Measurements from ENCODE around the gene KRR1.

The KRR1 gene

DNA sequence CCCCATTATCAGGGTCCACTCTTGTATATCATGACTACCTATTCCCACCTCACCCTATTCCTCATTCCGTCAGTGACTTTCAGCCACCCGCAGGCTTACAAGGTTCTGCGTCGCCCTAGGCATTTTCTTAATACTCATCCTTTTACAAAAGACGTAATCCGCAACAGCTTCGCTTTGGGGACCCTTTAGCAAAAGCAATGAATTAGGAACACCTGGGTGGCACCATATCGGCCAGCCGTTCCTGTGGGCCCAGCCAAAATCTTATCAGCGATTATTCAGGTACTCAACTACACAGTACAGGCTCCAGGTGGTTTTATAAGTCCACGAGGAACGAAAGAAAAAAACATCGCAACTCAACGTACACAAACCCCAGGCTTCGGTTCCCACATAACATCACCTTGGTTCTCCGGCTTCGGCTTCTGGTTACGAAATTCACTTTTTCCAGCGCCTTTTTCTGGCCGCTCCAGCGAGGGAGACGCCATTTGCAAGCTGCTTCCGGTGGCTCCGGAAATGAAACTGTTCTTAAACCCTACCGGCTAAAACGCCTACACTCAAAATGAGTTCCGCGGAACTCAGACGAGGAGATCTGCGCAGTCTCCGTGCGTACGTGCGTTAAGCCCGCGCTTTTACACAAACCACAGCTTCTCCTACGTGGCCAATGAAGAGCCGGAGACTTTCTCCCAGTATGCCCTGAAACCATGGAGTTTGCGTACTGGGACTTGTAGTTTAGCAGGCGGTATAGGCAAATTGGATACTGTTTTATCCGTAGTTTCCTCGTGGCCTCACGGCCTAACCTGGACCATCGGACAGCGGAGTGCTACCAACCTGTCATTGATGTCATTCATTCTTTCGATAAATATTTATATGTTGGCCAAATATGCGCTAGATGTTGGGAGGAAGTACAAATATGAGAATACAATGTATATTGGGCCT, at the start of gene KRR1:
KRR1 (minus strand) TSS at position 494 of the 933 bp plus-strand sequence; CDS start at position 482, 12 bp downstream.
- DNase-seq: peak; percentile 99

DNA sequence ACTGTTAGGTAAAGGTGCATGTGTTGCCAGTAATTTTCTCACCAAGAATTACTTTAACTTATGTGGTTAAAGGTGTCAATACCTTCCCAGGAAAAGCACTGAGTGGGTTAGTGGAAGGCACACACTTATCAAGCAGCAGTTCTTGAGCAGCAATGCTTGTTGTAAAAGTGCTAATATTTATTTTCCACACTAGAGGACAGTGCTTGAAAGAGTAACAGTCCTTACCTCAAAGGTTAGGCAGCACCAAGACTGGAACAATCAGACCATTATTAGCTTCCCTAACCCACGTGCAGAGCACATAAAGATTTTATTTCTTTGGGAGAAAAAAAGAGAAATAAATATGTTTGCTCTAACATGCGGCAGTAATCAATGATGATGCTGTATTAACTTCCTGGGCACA, 48.8 kb upstream of the KRR1 start:
- no peak for DNase-seq

DNA sequence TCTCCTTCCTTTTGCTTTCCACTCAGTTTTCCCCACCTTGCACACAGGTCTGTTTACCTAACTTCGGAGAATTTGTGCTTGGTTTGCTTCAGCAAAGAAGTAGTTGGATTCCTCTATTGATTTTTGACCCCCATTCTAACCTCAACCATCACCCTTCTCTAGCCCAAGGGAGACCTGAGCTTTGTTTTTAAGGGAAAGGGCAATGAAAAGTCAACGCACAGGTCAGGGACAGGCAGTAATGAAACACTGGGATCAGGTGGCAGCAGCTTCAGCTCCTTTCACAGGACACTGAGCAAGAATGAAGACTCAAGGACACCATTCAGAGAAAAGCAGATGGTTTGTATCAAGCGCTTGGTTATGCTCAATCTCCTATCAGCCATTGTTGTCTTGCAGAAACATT, 46.9 kb upstream of the KRR1 start:
- no peak for DNase-seq

DNA sequence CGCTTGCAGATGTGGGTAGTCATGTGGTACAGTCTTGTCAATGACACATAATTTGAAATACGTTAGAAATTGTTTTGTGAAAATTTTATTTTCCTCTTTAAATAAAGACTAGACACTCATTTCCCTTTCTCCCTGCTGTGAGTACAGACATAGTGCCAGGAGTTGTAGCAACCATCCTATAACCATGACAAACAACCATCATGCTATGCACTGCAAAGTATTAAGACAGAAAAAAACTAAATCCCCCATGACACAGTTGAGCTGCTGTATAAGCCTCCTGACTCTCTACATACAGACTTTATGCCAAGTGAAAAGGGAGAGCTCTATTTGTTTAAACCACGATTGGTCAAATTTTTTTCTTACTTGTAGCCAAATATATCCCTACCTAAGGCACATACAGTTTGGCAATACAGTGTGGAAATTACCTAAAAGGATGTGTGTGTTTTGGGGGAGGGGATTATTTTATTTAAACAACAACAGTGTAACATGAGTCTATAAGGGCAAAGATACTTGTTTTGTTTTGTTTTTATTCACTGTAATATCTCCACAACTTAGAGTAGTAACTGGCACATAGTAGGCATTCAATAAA, 45.0 kb upstream of the KRR1 start:
- no peak for DNase-seq

DNA sequence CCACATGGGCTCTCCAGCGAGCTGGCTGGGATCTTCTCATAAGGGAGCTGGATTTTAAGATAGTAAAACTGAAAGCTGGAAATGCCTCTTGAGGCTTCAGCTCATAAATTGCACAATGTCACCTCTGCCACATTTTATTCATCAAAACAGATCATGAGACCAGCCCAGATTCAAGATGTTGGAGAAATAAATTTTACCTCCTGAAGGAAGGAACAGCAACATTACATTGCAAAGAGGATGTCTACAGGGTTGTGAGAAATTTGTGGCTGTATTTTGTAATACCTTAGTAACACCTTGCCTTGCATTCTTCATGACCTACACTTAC, 43.1 kb upstream of the KRR1 start:
- DNase-seq: no peak

DNA sequence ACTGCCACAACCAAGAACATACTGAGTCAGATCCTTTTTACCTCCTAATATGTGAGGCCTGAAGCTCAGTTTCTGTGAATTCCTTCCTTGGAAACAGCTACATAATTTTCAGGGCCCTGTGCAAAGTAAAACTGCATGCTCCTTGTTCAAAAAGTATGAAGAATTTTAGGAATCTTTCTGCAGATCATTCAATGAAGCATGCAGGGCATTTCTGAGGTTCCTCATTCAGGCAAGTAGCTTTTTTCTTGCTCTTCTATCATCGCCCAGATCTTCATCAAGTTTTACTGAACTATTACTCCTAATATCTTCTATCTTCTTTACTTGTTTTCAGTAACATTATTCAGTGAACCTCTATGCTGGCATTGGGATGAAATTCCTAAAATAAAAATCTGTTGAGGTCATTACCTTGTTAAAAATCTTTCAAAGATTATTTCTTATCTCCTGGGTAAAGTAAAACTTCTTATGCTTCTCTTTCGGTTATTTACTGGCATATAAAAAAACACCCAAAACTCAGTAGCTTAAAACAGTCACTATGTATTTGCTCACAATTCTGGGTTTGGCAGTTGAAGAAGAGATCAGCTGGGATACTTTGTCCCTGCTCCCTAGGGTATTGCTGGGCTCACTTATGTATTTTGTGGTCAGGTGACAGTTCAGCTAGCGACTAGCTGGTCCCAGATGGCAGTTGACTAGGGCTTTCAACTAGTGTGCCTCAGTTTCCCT, 42.6 kb upstream of the KRR1 start:
- DNase-seq: no peak

DNA sequence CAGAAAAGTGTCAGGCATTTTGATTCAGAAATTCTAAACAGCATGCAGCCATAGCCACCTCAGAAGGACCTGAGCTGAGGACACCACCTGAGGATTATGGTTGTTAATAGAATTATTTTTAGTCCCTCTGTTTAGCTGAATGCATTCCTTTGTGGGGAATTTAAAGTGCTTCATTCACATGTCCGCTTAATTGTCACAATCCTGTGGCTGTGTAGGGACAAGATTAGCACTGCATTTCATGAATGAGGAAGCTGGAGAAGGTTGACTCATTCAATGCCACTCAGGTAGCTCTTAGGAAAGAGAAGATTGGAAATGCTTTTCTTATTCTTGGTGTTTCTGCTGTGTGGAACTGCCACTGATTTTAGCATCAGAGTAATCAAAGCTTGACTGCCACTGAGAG, 42.0 kb upstream of the KRR1 start:
- no peak for DNase-seq

DNA sequence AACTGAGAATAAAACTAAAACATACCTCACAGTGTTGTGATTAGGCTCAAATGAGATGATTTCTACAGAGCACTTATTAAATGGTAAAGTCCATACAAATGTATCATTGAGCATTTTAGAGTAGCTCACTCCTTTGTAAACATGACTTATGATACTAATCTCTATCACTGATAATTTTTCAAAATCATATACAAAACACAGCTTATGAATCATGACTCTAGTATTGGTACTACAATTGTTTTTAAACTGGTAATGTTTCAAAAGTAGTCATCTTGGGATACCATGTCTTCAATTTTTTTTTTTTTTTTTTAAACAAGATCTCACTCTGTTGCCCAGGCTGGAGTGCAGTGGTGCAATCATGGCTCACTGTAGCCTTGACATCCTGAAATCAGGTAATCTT, 40.1 kb upstream of the KRR1 start:
- DNase-seq: no peak

DNA sequence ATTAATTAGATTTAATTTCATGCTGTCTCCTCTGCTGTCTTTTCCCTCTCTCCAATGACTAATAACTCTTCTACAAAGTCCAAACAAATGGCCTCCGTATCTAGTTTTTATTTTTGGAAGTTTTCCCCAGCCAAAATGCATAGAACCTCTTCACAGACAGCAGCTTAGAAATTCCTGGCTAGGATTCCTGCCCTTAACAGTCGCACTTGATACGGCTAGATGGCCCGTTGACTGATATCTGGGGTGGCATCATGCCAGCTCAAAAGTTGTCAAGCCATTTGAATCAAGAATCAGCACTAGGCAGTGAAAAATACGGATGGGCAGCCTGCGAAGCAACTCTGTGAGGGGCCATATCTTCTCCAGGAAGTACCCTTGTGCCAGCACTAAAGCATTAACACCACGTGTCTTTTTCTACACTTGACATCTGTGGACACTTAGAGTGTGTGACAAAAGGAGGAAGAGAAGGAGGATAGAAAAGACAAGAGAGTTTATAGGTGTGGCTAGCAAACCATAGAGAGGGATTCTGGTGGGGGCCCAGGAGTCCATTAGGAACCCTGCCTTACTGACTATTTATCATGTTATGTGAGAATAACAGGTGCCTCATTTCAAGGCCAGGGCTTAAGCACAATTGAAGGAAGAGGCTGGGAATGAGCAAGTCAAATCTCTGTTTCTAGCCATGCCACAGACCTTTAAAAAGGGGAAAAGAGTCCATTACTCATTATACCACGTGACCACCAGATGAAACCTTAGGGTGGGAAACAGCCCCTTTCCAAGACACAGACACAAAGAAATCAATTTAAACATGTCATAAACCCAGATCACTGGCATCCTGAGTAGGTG, 39.2 kb upstream of the KRR1 start:
- DNase-seq: no peak

DNA sequence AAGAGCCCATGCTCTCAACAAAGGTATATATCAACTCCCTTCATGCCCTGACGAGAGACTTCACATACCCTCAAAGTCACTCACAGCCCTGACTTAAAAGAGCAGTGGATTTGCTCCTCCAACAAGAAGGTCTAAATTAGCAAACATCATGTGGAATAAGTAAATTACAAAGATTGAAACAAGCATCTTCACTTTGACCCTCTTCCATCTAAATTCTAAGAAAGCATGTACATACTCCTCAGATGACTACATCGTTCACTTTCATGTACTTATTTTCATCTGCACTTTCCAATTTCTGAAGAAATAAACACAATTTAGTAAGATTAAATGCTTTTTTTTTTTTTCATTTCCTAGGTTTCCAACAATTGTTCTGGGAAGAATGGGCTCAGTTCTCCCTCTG, 38.6 kb upstream of the KRR1 start:
- no peak for DNase-seq

DNA sequence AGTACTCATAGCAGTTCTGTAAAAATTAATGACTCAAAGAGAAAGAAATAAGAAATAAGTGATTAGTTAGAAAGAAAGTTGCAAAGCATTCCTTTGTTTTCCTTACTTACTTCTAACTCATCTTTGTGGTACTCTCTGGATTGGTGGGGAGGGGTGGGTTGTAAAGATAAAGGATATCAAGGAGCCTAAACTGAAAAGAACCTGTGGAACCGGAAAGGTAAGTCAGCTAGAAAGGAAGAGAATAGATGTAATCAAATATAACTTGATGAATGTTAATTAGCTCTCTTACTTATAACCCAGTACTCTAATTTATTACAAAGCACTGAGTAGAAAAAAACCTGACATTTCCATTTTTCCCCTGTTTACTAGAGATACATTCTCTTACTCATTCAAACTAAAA, 37.5 kb upstream of the KRR1 start:
- no peak for DNase-seq

DNA sequence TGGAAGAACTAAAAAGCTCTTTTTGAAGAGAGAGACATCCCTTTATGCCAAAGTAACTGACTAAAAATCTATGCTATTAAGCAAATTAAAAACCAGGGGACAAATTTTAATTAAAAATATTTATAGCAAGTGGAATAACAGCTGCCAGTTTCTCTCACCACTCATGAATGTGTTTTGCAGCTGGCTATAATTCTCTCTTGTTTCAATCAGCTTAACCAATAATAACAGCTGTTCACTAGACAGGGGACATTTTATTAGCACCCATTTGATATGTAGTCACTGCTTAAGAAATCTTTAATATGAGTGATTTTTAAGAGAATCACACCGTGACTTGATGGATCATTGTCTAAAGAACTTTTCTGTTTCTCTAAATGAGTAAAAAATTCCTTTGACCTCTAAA, 34.2 kb upstream of the KRR1 start:
- no peak for DNase-seq

DNA sequence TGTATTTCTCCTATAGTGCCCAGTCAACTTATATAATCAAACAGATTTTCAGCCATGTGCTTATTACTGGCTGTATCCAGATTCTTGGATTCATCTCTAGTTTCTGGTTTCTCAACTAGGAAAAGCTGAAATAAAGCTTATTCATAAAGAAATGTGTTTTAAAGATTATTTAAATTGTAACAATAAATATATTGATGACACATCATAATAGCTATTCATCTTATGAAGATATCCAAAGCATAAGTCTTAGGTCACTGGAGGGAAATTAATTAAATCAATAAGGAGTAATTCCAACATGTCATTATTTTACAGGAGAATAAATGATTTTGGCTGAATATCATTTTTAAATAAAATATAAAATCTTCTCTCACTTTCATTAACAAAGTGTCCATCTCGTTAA, 32.1 kb upstream of the KRR1 start:
- DNase-seq: no peak

DNA sequence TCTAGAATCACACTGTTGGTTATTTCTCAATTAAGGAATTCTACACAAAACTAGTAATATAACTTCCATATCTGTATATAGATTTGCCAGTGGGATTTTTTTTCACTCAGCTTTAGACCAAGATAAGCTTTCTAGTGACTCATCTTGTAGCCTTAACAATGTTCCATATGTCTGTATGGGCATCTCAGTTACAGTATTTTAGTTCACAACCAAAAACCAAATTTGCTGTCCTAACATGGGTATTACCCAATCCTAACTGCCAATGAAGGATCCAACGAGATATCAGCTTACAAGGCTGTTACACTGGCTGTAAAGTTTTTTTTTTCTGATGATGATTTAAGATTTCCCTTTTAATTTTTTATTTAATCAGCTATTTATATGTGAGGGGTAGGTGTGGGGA, 31.5 kb upstream of the KRR1 start:
- DNase-seq: no peak

DNA sequence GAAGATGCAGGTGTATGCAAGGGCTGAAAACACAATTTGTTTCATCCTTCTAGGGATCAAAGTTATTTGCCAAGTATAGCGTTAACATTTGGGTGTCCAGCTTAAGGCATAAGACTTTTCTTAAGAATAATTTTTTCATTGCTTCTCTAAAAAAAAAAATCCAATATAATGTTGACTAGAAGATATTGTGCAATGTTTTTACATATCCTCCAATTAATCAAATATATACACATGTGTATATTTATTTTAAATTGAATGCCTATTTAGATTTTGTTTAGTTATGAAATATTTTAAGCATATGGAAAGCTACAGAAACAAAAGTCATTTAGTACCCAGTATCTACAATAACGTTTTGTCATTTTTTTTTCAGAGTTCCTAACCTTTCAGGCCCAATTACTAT, 28.5 kb upstream of the KRR1 start:
- DNase-seq: no peak

DNA sequence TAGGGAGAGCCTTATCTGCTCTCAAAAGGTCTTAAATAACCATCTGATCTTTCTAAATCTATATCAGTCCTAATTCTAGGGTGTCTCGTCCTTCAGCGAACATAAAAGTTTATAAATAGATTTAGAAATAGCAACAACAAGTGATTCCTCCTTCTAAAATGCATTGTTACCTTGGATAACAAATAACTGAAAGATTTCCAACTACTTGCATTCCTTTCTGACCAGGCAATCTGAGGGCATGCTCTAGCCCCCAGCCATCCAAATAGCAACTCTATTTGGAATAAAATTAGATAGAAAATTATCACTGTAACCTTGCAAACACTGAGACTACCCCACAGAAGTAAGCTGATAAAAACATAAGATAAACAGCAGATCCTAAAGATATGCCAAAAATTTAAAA, 21.8 kb upstream of the KRR1 start:
- DNase-seq: no peak

DNA sequence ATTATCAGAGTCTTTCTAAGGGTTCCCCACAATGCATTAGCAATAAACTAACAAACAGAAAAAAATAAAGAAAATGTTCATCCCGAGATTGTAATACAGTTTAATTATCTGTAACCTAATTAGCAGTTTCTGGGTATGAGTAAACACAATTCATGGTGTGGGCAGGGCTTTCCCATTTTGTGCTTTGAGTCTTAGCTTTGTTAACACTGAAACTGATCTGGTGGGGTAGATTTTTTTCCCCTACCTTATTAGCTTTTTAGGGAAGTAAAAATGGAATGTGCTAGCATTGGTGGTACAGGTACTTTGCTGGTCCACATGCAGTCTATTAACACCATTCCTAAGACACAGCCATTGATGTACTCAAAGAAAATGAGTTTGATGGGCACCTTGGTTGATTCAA, 18.4 kb upstream of the KRR1 start:
- DNase-seq: no peak

DNA sequence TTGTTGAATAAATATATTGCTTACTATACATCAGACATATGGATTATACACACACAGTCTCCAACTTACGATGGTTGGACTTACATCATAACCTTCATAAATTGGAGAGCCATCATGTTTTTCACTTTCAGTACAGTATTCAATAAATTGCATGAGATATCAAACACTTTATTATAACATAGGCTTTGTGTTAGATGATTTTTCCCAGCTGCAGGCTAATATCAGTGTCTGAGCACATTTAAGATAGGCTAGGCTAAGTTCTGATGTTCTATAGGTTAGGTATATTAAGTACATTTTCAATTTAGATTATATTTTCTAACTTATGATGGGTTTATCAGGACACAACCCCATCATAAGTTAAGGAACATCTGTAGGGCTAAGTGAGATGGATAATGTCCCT, 17.9 kb upstream of the KRR1 start:
- DNase-seq: no peak

DNA sequence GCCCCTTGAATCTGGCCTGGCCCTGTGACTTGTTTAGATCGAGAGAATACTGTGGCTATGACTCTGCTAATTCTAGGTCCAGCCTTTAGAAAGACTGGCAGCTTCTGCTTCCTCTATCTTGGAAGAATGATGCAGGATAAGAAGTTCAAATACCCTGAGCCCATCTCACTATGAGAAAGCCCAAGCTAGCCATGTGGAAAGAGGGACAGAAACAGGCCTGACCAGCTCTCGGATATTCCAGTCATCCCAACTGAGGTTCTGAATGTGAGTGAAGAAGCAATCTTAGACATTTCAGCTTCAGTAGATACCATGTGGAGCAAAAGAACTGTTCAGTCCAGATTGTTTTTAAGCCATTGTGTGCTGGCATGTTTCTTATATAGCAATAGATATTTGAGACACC, 17.3 kb upstream of the KRR1 start:
- no peak for DNase-seq

DNA sequence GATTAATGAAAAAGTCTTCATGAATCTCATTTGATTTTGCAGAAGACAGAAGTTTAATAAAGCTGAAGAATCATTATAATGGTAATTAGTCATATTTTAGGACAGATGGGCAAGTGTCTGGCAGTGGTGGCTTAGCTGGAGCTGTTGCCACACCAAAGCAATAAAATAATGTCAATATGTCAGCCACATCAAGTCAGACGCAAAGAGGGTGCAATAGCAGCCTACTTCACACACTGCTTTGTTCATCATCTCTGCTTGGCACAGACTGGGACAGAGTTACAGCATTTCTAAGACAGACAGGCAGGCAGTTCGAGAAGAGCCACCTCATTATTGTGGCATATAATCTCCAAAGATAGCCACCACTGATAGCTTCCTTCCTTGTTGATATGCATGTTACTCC, 16.9 kb upstream of the KRR1 start:
- no peak for DNase-seq

DNA sequence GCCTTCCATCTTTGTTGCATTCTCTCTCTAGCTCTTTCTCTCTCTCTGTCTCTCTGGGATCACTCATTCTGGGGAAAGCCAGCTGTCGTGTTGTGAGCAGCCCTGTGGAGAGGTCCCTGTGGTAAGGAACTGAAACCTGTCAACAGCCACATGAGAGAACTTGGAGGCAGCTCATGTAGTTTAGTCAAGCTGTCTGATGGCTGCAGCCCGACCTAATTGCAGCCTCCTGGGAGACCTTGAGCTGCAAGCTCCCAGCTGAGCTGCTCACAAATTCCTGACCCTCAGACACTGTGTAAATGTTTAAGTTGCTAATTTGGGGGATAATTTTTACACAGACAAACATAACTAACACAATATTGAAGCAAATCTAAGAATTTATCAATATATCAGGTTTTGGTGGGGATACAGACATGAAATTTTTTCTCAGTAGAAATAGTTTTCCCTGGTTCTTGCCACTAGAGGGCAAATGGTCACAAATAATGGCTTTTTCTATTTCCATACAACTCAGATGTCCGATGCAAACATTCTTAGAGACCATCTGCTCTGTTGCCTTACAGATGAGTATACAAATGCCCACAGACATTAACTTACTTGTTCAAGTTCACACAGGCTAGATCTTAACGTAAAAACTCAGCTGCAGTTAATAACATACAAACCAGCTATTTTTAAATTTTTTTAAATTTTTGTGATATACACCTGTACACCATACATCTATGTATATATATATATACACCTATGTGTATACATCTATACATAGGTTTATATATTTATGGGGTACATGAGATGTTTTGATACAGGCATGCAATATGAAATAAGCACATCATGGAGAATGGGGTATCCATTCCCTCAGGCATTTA, 15.5 kb upstream of the KRR1 start:
- DNase-seq: peak; percentile 88

DNA sequence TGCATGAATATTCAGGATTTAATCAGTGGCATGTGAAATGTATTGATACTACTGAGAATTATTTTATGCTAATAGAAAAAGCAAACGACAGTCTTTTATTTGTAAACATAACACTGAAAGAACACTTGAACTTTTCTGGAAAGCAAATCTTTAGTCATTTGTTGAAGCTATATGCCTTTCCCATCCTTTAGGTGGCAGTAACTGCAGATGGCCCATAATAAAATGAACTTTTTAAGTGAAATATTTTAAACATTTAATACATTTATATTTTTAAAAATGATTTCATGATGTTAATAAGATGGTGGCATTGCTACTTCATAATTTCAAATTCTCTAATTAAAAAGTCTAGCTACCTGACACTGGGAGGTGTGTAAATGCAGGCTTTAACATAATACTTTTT, 13.9 kb upstream of the KRR1 start:
- no peak for DNase-seq

All from eye (tissue), 1 donor.